OCI-LY7 (cell line): ENCODE data around the gene MTCH2. TPM values are rescaled to one million over a fixed set of nuclear protein-coding genes. Genes with fewer than 3 reads are reported as not detected.

ENCODE experiments used
- BruUV-seq: library from RNA; stranded (reverse); fragments of 400-500 nt; replicated peaks from 2 replicates; lab custom pipeline; 2021; lab: Mats Ljungman, UMichigan
- CTCF ChIA-PET: fragments of 300-600 bp; sonication (Branson Sonifier 250); formaldehyde crosslinking; loops from one replicate; lab custom pipeline; 2022; ENCODE audit warnings: antibody characterized with exemption; ENCODE audit not compliant: unreplicated experiment; lab: Charles Lee
- POLR2A ChIA-PET: fragments of 300-600 bp; sonication (Branson Sonifier 250); formaldehyde crosslinking; loops from one replicate; lab custom pipeline; 2022; ENCODE audit warnings: antibody characterized with exemption; lab: Charles Lee
- DNase-seq: peaks from one replicate; pipeline ENCODE4 v3.0.0-alpha.2; 2015; ENCODE audit warnings: low spot score
- H2AFZ ChIP-seq: fragments of 200-600 bp; sonication (generic), shearing (Covaris generic); 2 replicates; pipeline ENCODE4 v1.6.1; 2014; ENCODE audit warnings: mild to moderate bottlenecking, antibody characterized with exemption, low read length, moderate library complexity
- H3K27ac ChIP-seq: fragments of 200-600 bp; sonication (generic); 2 replicates; pipeline ENCODE4 v1.5.1; 2014; ENCODE audit warnings: mixed run types, low read depth, mild to moderate bottlenecking, moderate library complexity, low read length, inconsistent platforms; ENCODE audit not compliant: poor library complexity, severe bottlenecking
- H3K36me3 ChIP-seq: fragments of 200-600 bp; sonication (generic); 2 replicates; pipeline ENCODE4 v1.6.1; 2014; ENCODE audit warnings: mild to moderate bottlenecking, antibody characterized with exemption, low read length, moderate library complexity, mixed read lengths; ENCODE audit not compliant: insufficient read depth
- H3K4me1 ChIP-seq: fragments of 200-600 bp; sonication (generic); 2 replicates; pipeline ENCODE4 v1.5.1; 2014; ENCODE audit warnings: mild to moderate bottlenecking, low read length; ENCODE audit not compliant: insufficient read depth, poor library complexity, severe bottlenecking
- H3K4me2 ChIP-seq: fragments of 200-600 bp; sonication (generic); 2 replicates; pipeline ENCODE4 v1.6.1; 2014; ENCODE audit warnings: mild to moderate bottlenecking, low read length
- H3K4me3 ChIP-seq: fragments of 200-600 bp; sonication (generic); 2 replicates; pipeline ENCODE4 v1.5.1; 2014; ENCODE audit warnings: mild to moderate bottlenecking, low read depth, low read length; ENCODE audit not compliant: poor library complexity, severe bottlenecking
- H3K79me2 ChIP-seq: fragments of 200-600 bp; sonication (generic); 2 replicates; pipeline ENCODE4 v1.6.1; 2016; ENCODE audit warnings: low read depth, mild to moderate bottlenecking, low read length, moderate library complexity, mixed read lengths; ENCODE audit not compliant: insufficient read depth
- H3K9me2 ChIP-seq: fragments of 200-600 bp; sonication (generic); 2 replicates; pipeline ENCODE4 v1.6.1; 2016; ENCODE audit warnings: mild to moderate bottlenecking, low read length, mixed read lengths; ENCODE audit not compliant: insufficient read depth
- H3K9me3 ChIP-seq: fragments of 200-600 bp; sonication (generic); 2 replicates; pipeline ENCODE4 v1.6.1; 2014; ENCODE audit warnings: mild to moderate bottlenecking, mixed run types, low read length, mixed read lengths
- H4K20me1 ChIP-seq: fragments of 200-600 bp; sonication (generic); 2 replicates; pipeline ENCODE4 v1.6.1; 2014; ENCODE audit warnings: mild to moderate bottlenecking, antibody characterized with exemption, low read length, moderate library complexity, mixed read lengths; ENCODE audit not compliant: insufficient read depth
- EZH2phosphoT487 ChIP-seq: fragments of 200-600 bp; sonication (generic); IDR thresholded peaks from 2 replicates; pipeline ENCODE4 v1.6.1; 2018; ENCODE audit warnings: low read depth, borderline replicate concordance, mild to moderate bottlenecking, mixed run types, antibody characterized with exemption, low read length, moderate library complexity, mixed read lengths
- intact Hi-C: fragments of 100-400 bp; cut with micrococcal nuclease; formaldehyde crosslinking; loops from one replicate; pipeline ENCODE4 v1.10.0; 2022; ENCODE audit not compliant: unreplicated experiment
- total RNA-seq, 2 experiments: library from RNA; depleted of rRNA in 1 of 2; stranded (reverse); fragments of >200 nt in 1 of 2; shearing (Covaris generic) in 1 of 2; gene quantifications; 2 replicates each; pipeline ENCODE4 v1.2.3, GENCODE V29; 2014 to 2022
- TF ChIP-seq, protein P1 (sequence below): fragments of 200-600 bp; sonication (generic); conservative IDR thresholded peaks from 2 replicates; pipeline ENCODE4 v1.5.1; 2014; ENCODE audit warnings: mild to moderate bottlenecking, antibody characterized with exemption, low read length, moderate library complexity, mixed read lengths

MTCH2 gene
- total RNA-seq, 2 experiments from 2014 or later: 64.8 to 119 TPM

DNA sequence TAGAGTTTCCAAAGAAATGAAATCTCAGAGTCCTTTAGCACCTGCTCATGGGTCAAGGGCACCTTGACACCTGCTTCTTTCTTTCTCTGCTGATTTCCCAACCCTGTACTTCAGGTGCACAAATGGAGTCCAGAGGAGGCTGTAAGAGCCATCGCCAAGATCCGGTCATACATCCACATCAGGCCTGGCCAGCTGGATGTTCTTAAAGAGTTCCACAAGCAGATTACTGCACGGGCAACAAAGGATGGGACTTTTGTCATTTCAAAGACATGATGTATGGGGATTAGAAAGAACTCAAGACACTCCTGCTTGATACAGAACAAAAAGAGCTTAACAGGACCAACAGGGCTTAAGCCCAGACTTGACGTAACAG is 71.0 kb downstream of the MTCH2 start:
- intact Hi-C loops: loop anchor here (10.0 kb wide), 1 partner anchor 143 kb away; the partner anchor contains the start of gene AGBL2
- peaks cover 5% of the 10 kb centered on the region; the same call in 1 of the 2 replicates for H3K79me2 ChIP-seq
- no peak for TF ChIP-seq EZH2phosphoT487
- TF ChIP-seq, protein P1, sequence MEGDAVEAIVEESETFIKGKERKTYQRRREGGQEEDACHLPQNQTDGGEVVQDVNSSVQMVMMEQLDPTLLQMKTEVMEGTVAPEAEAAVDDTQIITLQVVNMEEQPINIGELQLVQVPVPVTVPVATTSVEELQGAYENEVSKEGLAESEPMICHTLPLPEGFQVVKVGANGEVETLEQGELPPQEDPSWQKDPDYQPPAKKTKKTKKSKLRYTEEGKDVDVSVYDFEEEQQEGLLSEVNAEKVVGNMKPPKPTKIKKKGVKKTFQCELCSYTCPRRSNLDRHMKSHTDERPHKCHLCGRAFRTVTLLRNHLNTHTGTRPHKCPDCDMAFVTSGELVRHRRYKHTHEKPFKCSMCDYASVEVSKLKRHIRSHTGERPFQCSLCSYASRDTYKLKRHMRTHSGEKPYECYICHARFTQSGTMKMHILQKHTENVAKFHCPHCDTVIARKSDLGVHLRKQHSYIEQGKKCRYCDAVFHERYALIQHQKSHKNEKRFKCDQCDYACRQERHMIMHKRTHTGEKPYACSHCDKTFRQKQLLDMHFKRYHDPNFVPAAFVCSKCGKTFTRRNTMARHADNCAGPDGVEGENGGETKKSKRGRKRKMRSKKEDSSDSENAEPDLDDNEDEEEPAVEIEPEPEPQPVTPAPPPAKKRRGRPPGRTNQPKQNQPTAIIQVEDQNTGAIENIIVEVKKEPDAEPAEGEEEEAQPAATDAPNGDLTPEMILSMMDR: no peak
- H3K9me2 ChIP-seq: no peaks in the 10 kb centered on the region
- no peak overlapping the region for H3K4me2 ChIP-seq
- H3K27ac ChIP-seq: no peak overlapping the region
- H4K20me1 ChIP-seq: no peaks in the 10 kb centered on the region
- ChIA-PET POLR2A (no interaction called here), CTCF (no interaction called here)
- no peak overlapping the region for H3K4me3 ChIP-seq
- no peaks in the 10 kb centered on the region for H3K4me1 ChIP-seq
- no peak for DNase-seq
- no peaks in the 10 kb centered on the region for H3K9me3 ChIP-seq
- no TSS peak for BruUV-seq
- no peak overlapping the region for H2AFZ ChIP-seq
- H3K36me3 ChIP-seq: peaks cover 72% of the 10 kb centered on the region

DNA sequence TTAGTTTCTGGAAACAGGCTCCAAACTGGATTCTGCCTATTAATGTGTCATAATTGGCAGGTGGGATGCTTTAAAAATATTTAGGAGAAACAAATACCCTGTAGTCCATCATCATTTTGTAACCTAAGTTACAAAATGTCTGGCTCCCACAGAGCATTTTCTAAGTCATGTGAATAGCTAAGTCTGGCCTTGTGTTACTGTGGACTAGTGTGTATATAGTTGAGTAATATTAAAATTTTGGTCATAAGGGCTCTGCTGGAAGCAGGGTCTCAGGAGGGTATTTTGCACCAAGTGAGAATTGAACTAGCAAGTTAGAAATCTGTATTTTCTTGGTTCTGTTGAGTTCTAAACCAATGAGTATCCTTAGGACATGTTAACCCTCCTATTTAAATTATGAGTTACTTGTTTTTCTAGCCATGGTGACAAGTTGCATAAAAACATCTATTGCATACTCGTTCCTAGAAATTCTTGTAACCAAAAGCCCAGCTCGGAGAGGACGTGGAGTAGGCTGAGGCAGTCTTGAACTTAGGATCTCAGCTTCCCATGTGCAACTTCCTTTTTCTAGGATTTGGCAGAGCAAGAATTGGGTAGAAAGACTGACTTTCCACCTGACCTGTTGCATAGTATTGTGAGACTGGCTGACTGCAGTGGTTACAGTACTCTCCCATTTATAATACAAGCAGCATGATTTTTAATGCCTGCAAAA is 71.6 kb downstream of the MTCH2 start:
- Histone ChIP-seq H3K4me3 (no peak overlapping the region), H2AFZ (no peak overlapping the region), H3K27ac (no peak overlapping the region), H3K79me2 (peaks cover 6% of the 10 kb centered on the region; the same call in 1 of the 2 replicates), H3K36me3 (peaks cover 66% of the 10 kb centered on the region), H3K4me2 (no peak overlapping the region), H3K4me1 (no peaks in the 10 kb centered on the region), H4K20me1 (no peaks in the 10 kb centered on the region), H3K9me2 (no peaks in the 10 kb centered on the region), H3K9me3 (no peaks in the 10 kb centered on the region)
- TF ChIP-seq EZH2phosphoT487: no peak
- TF ChIP-seq, protein P1: no peak
- CTCF ChIA-PET: no interaction called here
- intact Hi-C loops: loop anchor here (10.0 kb wide), 1 partner anchor 144 kb away; the partner anchor contains the start of gene AGBL2
- no peak for DNase-seq
- no TSS peak for BruUV-seq
- POLR2A ChIA-PET: interaction anchor here (0.5 to 0.9 kb wide), 3 partner anchors 8 to 62 kb away, joined by 3 to 6 read pairs (median 4); partner anchors contain the start of genes KBTBD4 and NDUFS3

DNA sequence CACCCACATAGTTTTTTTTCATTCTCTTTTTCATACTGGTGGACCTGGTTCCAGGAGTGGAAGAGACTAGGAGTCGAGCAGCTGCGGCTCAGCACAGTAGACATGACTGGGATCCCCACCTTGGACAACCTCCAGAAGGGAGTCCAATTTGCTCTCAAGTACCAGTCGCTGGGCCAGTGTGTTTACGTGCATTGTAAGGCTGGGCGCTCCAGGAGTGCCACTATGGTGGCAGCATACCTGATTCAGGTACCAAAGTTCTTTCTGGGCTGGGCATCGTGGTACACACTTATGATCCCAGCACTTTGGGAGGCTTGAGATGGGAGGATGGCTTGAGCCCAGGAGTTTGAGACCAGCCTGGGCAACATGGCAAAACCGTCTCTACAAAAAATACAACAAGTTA is 72.7 kb downstream of the MTCH2 start:
- intact Hi-C loops: loop anchor here (10.0 kb wide), 1 partner anchor 145 kb away; the partner anchor contains the start of gene AGBL2
- H3K9me3 ChIP-seq: no peaks in the 10 kb centered on the region
- peaks cover 6% of the 10 kb centered on the region; the same call in 1 of the 2 replicates for H3K79me2 ChIP-seq
- BruUV-seq: no TSS peak
- no peak overlapping the region for H2AFZ ChIP-seq
- DNase-seq: no peak
- no peaks in the 10 kb centered on the region for H4K20me1 ChIP-seq
- H3K27ac ChIP-seq: no peak overlapping the region
- no peak overlapping the region for H3K4me3 ChIP-seq
- H3K4me2 ChIP-seq: no peak overlapping the region
- peaks cover 7% of the 10 kb centered on the region for H3K4me1 ChIP-seq
- ChIA-PET CTCF (no interaction called here), POLR2A (interaction anchor here (0.6 to 2.3 kb wide), 5 partner anchors 9 to 43 kb away, joined by 3 to 8 read pairs (median 3); partner anchors contain the start of genes KBTBD4 and NDUFS3)
- H3K36me3 ChIP-seq: peaks cover 57% of the 10 kb centered on the region
- H3K9me2 ChIP-seq: no peaks in the 10 kb centered on the region
- TF ChIP-seq, protein P1: no peak
- no peak for TF ChIP-seq EZH2phosphoT487
